NCI-H1092 (cell line): ENCODE results near the gene RAX2.
"Not testable (repeated sequence)": the region's sequence is repeated elsewhere in the genome, so short reads cannot be mapped to it uniquely, and the experiment has no call there.

Experiments
- DNase-seq: peaks from one replicate; lab custom pipeline; 2025; lab: John Stamatoyannopoulos, UW

Gene RAX2

DNA sequence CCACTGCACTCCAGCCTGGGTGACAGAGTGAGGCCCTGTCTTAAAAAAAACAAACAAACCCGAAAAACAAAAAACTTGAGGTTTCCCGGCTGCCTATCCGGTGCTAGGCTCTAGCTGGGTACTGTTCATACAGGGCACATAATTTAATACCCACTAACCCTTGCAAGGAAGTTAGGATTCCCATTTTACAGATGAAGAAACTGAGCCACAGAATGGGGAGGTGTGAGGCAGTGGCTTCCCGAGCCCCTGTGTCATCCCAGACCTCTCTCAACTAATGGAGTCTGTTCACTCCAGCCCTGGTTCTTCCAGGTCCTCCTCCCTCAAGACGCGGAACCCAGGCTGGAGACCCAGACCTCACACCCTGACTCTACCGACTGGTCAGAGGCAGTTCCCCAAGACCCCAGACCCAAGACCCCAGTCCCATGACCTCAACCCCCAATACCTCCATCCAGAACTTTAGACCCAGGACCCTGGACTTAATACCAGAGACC is 11.1 kb downstream of the RAX2 start:
- no peak for DNase-seq

DNA sequence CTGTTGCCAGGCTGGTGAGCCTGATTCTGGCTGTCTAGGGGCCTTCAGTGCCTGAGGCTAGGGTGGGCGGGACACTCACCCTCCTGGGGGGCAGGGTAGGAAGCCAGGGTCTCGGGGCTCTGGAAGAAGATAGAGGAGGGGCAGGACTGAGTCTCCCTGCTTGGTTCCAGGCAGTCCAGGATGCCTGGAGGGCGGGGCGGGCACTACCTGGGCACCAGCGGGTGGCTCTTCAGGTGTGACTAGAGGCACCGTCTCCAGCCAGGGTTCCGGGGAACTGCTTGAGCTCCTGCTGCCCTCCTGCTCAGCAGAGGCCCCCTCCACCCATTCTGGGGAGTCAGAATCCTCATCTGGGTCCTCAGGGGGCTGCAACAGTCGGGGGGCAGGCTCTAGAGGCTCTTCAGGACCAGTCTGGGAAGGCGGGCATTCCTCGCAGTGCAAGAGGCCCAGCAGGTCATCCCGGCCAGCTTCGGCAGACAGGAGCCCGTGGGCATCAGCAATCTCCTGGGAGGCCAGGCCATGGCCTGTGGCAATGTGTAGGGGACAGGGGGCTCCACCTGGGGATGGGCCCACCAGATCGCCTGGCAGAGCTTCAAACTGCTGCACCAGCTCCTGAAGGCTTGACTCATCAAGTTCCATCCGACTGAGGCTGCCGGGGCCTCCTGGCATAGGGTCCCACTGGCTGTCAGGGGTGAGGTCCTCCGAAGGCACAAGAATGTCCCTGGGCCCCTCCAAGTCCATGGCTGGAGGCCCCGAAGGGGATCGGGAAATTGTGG is 12.4 kb downstream of the RAX2 start:
- no peak for DNase-seq

DNA sequence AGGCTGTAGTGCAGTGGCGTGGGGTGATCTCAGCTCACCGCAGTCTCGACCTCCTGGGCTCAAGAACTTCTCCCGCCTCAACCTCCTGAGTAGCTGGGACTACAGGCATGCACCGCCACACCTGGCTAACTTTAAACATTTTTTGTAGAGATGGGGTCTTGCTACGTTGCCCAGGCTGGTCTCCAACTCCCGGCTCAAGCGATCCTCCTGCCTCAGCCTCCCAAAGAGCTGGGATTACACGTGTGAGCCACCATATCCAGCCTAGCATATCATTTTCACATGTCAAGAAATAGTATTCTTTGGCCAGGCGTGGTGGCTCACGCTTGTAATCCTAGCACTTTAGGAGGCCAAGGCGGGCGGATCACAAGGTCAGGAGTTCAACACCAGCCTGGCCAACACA is 13.7 kb downstream of the RAX2 start:
- DNase-seq = not testable (repeated sequence)

DNA sequence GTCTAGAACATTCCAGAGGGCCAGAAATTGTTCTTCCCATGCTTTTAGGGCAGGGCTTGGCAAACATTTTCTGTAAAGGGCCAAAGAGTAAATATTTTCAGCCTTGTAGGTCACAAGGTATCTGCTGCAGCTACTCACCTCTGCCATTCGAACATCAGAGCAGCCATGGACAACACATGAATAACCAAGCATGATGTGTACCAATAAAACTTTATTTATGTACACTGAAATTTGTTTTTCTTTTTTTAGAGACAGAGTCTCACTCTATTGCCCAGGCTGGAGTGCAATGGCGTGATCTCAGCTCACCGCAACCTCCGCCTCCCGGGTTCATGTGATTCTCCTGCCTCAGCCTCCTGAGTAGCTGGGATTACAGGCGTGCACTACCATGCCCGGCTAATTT is 14.3 kb downstream of the RAX2 start:
- DNase-seq = not testable (repeated sequence)

DNA sequence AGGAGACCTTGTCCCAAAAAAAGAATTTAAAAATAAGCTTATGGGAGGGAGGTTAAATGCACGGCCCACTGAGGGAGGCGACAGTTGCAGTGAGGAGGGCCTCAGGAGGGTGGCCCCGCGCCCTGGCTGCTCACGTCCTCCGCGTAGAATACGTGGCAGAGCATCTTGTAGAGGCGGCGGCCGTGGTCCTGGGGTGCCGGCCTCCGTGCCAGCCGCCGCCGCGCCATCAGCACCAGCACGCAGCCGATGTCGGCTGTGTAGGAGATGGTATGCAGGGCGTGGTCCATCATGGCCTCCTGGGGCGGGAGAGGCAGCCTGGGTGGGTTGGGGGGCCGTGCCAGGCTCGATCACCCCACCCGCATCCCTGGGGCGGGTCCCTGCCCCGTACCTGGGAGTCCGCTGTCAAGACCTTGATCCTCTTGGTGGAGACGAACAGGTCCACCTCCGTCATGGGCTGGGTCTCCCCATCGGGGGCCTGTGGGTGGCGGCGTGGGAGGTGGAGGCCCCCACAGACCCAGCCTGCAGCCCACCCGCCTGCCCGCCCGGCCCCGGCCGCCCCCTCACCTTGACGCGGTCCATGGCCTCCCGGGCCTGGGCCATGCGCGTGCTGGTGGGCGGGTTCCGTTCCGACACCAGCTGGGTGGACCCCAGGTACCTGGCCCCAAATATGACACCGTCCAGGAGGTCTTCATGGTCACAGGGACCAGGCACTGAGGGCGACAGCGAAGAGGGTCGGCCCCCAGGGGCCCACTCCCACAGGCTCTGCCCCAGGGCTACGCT is 18.2 kb downstream of the RAX2 start:
- DNase-seq = no peak

DNA sequence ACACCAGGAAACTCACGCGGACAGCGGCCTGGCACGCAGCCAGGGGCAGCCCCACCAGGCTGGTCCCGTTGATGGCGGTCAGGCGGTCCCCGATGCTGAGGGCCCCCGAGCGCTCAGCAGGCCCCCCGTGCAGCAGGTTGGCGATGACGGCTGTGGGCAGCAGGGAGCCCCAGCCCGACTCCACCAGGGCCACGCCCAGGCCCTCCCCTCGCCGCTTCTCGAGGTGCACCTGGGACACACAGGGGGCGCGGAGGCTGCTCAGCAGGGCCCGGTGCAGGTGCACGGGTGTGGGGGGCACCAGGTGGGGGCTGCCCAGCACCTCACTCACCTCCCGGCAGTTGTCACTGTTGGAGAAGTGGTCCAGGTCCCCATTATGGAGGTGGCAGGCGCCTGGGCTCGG is 19.5 kb downstream of the RAX2 start:
- no peak for DNase-seq

DNA sequence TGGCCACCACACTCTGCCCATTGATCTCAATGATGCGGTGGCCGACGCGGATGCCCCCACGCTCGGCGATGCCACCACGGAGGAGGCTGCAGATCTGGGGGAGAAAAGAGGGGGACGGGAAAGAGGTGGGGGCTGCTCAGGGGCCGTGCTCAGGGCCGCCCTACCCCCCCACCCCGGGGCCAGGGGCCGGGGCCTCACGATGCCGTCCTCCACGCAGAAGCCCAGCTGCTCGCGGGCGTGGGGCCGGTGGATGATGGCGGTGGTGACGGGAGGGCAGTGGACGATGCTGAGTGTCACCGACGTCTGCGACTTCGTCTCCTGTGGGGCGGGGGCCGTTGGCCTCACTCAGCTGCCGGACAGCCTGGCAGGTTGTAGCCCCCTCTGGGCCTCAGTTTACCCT is 20.8 kb downstream of the RAX2 start:
- no peak for DNase-seq

DNA sequence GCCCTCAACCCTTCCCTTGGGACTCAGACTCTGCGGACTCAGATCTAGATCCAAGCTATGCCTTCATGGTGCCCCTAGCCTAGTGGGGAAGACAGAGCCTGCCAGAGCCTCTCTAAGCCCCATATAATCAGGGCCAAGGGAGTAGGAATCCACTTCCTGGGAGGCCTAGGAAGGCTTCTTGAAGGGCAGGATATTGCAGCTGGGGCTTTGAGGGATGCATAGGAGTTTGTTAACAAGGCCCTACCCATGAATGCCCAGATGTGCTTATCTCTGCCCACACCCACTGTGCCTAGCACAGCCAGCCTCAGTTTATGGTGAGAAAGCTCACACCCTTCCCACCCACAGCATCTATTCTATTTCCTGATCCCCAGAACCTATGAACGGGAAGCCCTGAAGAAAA is 21.8 kb downstream of the RAX2 start:
- DNase-seq = no peak

DNA sequence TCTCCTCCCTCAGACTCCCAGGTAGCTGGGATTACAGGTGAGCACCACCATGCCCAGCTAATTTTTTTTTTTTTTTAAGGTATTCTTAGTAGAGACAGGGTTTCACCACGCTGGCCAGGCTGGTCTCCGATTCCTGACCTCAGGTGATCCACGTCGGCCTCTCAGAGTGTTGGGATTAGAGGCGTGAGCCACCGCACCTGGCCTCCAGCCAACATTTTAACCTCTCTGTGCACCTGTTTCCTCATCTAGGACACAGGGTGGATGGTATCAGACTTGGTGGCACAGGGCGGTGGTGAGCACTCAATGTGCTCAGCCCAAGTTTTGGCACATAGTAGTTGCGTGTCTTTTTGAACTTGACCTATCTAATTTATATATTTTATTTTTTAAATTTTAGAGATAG is 23.1 kb downstream of the RAX2 start:
- DNase-seq = no peak

DNA sequence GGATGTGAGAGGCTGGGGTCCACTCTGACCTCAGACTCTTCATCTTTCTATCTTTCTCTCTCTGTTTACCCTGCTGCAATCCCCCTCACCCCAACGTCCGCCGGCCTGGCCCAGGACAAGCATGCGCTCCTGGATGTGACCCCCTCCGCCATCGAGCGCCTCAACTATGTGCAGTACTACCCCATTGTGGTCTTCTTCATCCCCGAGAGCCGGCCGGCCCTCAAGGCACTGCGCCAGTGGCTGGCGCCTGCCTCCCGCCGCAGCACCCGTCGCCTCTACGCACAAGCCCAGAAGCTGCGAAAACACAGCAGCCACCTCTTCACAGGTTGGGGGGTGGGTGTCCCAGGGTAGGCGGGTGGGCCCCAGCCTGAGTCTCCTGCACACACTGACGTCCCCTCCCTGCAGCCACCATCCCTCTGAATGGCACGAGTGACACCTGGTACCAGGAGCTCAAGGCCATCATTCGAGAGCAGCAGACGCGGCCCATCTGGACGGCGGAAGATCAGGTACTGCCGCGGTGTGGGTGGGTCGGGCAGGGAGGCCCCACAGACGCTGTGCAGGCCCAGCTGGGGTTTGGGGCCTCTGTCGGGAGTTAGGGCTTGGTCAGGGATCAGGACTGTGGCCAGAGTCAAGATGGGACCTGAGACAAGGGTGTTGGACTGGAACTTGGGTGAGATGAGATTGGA is 25.5 kb downstream of the RAX2 start:
- no peak for DNase-seq

DNA sequence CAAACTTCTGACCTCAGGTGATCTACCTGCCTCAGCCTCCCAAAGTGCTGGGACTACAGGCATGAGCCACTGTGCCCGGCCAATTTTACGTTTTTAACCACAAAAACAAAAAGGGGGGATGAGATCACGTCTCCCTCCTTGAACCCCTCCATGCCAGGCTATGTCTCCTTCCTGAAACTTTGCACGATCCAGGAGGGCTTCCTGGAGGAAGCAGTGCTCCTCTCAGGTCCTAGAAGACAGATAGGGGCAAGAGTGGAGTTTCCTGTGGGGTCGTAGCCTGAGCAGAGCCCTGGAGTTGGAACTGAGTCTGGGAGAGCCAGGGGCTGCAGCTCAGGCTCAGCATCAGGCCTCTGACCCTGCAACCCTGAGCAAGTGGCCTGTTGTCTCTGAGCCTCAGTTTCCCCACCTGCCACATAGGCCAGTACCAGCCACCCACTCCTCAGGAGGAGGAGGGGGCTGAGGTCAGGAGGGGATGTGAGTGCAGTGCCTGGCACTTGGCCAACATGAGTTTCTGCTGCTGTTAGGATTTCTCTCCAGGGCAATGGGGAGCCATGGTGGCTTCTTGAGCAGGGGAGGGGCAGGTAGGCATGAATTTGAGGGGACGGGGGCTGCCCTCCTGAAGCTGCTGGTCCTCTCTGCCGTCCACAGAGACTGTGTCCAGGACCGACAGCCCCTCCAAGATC is 26.5 kb downstream of the RAX2 start:
- no peak for DNase-seq

DNA sequence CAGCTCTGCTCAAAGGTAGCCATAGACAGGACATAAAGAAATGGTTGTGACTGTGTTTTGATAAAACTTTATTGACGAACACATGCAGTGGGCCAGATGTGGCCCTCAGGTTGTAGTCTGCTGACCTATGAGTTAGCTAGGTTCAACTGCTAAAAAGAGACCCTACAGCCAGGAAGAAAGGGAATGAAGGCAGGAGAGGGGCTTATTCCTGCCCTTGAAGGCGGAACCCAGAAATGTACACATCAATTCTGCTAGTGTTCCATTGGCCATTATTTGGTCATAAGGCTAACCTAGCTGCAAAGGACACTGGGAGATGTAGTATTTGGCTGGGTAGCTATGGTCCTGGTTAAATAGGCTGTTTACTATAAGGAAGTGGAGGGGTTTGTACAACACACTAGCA is 28.5 kb downstream of the RAX2 start:
- no peak for DNase-seq

DNA sequence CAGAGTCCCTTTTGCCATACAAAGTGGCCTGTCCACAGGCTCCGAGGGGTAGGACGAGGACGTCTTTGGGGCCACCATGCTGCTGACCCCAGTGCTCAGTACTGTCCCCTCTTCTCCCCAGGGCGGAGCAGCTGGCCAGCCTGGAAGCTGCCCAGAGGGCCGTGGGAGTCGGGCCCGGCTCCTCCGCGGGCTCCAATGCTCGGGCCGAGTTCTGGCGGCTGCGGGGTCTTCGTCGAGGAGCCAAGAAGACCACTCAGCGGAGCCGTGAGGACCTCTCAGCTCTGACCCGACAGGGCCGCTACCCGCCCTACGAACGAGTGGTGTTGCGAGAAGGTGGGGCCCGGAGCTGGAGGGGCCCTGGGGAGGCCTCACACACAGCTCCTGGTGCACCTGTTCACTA is 31.6 kb downstream of the RAX2 start:
- no peak for DNase-seq

DNA sequence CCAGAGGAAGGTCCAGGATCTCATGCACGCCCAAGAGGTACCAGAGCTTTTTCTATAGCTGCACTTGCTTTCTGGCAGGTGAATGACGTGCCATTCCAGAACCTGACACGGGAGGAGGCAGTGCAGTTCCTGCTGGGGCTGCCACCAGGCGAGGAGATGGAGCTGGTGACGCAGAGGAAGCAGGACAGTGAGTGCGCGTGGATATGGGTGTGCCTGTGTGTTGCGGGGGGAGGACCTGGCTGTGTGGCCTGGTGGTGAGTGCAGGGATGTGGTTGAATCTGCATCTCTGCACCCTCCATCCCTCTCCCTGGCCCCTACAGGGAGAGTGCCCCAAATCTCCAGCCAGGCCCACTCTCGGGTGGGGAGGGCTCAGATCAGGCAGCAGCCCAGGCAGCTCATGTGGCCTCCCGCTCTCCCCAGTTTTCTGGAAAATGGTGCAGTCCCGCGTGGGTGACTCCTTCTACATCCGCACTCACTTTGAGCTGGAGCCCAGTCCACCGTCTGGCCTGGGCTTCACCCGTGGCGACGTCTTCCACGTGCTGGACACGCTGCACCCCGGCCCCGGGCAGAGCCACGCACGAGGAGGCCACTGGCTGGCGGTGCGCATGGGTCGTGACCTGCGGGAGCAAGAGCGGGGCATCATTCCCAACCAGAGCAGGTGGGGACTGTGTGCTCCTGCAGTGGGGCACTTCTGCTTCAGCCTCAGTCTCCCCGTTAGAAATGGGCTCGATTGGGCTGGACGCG is 33.4 kb downstream of the RAX2 start:
- DNase-seq = no peak

DNA sequence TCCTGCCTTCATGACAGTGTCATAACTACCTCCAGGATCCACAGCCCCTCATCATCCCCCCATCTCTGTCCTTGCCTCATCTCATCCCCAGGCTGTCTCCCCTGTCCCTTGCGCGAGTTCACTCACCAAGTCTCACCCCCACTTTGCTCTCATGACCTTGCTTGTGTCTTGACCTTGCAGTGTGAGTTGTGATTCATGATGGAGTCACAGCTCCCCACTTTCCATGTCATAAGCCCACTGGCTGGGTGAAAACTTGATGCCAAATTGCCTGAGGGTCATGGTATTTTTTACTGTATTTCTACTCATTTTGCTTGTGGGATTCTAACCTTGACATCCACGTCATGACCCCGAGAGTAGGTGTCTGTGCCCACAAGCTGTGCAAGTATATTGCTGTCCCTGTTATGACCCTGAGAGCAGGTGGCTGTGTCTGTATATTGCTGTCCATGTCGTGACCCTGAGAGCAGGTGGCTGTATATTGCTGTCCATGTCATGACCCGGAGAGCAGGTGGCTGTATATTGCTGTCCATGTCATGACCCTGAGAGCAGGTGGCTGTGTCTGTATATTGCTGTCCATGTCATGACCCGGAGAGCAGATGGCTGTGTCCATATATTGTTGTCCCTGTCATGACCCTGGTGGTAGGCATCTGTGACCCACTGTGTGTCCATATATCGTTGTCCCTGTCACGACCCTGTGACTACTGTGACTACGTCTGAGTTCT is 34.4 kb downstream of the RAX2 start:
- no peak for DNase-seq

DNA sequence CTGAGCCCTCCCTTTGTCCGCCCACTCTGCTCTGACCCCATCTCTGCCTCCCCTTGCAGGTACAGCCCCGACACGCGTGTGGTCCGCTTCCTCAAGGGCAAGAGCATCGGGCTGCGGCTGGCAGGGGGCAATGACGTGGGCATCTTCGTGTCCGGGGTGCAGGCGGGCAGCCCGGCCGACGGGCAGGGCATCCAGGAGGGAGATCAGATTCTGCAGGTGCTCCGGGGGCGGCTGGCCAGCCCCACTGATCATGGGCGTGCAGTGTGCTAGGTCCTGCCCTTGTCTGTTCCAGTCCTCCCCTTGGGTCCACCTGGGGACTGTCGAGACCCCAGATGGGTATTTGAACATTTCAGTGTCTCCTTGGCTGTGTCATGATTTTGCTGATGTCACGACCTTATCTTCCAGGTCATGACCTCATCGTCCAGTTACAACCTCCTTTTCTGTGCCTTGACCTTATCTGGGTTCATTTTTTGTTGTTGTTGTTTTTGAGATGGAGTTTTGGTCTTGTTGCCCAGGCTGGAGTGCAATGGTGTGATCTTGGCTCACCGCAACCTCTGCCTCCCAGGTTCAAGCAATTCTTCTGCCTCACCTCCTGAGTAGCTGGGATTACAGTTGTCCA is 35.8 kb downstream of the RAX2 start:
- no peak for DNase-seq

DNA sequence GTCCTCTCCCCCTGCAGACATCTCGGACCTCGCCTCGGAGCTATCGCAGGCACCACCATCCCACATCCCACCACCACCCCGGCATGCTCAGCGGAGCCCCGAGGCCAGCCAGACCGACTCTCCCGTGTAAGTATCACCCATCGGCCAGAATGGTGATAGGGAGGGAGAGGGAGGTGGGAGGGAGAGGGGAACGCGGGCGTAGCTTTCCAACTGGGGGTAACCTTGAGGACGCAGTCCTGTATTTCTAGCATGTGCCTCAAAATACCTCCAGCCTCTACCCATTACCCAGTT is 37.8 kb downstream of the RAX2 start:
- DNase-seq = no peak

DNA sequence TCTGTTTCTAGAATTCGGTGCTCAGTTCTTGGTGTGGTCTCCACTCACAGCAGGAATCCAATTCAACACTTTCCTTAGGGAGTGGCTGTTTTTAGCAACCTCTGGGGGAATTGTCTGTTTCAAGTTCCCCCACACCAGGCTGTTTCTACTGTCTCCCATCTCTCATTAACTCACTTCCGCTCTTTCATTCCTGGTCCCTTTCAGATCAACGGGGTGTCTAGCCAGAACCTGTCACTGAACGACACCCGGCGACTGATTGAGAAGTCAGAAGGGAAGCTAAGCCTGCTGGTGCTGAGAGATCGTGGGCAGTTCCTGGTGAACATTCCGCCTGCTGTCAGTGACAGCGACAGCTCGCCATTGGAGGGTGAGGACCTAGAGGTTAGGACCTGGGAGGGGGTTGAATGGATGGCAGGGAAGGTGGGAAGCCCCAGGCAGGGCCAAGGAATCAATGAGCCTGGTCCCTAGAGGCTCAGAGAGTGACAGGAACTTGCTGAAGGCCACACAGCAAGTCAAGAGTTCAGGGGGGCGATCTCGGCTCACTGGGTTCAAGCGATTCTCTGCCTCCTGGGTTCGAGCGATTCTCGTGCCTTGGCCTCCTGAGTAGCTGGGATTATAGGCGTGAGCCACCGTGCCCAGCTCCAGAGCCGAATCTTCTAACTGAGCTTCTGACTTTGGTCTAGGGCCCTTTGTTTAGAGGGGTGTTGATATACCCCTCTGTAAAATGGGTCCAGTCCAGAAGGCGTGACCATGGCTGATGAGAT is 38.3 kb downstream of the RAX2 start:
- no peak for DNase-seq

DNA sequence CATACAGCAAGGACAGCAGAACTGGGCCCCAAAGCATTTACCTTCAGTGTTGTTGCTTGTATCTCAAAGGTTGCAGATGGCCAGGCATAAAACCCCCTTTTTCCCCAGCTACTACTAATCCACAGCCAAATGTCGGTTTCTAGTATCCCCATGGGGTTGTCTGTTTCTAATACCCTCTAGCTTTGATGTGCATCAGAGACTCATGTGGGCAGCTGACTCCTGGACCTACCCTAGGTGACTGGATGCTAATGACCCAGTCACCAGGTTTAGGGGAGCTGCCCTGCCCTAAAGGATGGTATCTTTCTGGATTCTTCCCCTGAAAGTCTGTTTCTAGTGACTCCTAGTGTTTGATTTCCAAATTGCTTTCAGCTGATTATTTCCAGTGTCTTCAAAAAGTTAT is 39.9 kb downstream of the RAX2 start:
- no peak for DNase-seq

DNA sequence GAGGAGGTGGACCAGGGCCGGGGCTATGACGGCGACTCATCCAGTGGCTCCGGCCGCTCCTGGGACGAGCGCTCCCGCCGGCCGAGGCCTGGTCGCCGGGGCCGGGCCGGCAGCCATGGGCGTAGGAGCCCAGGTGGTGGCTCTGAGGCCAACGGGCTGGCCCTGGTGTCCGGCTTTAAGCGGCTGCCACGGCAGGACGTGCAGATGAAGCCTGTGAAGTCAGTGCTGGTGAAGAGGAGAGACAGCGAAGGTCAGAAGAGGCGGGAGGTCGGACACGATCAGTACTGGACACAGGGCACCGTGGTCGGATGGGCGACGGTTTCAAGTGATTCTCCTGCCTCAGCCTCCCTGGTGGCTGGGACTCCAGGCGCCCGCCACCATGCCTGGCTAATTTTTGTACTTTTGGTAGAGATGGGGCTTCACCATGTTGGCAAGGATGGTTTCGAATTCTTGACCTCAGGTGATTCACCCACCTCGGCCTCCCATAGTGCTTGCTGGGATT is 41.5 kb downstream of the RAX2 start:
- no peak for DNase-seq
